Upper lobe of left lung (tissue), 6 donors: Measurements from ENCODE around the gene DMRT2. TPM values are rescaled to one million over a fixed set of nuclear protein-coding genes. Genes with fewer than 3 reads are reported as not detected.

ENCODE experiments used
- ATAC-seq, 2 donors: fragments of 200-7000 bp; cut with Tn5 transposase; one replicate each; pipeline ENCODE4 v1.9.1; 2022; ENCODE audit warnings: mild to moderate bottlenecking in 2 of 2, moderate library complexity in 2 of 2; ENCODE audit not compliant: low FRiP score in 2 of 2
- DNase-seq, 2 donors: peaks; one replicate each; pipeline ENCODE4 v3.0.0-alpha.2; 2019 to 2020
- H3K27ac ChIP-seq, 4 donors: fragments of 200-600 bp; sonication (generic); one replicate each; pipeline ENCODE4 v1.5.1; 2016 to 2019
- H3K27me3 ChIP-seq, 4 donors: fragments of 200-600 bp; sonication (generic); one replicate each; pipeline ENCODE4 v1.5.1; 2017 to 2019
- H3K36me3 ChIP-seq, 4 donors: fragments of 200-600 bp; sonication (generic); one replicate each; pipeline ENCODE4 v1.5.1; 2016 to 2019
- H3K4me1 ChIP-seq, 4 donors: fragments of 200-600 bp; sonication (generic); one replicate each; pipeline ENCODE4 v1.5.1; 2018 to 2019
- H3K4me3 ChIP-seq, 4 donors: fragments of 200-600 bp; sonication (generic); one replicate each; pipeline ENCODE4 v1.5.1; 2017 to 2019; ENCODE audit warnings: mild to moderate bottlenecking in 2 of 4, moderate library complexity in 1 of 4
- H3K9me3 ChIP-seq, 4 donors: fragments of 200-600 bp; sonication (generic); one replicate each; pipeline ENCODE4 v1.5.1; 2018 to 2019
- EP300 ChIP-seq, 4 donors: sonication (generic); formaldehyde crosslinking; IDR thresholded peaks; one replicate each; pipeline ENCODE4 v1.5.1; 2017; ENCODE audit warnings: antibody characterized with exemption in 4 of 4, control low read depth in 2 of 4
- POLR2A ChIP-seq, 4 donors: fragments of 450-650 bp; IDR thresholded peaks; one replicate each; pipeline ENCODE4 v1.5.1; 2016 to 2017; ENCODE audit warnings: antibody characterized with exemption in 4 of 4, mild to moderate bottlenecking in 2 of 4
- POLR2AphosphoS5 ChIP-seq, 2 donors: sonication (generic); formaldehyde crosslinking; IDR thresholded peaks; one replicate each; pipeline ENCODE4 v1.5.1; 2017; ENCODE audit warnings: antibody characterized with exemption in 2 of 2
- WGBS, 2 donors: methylation state at CpG; one replicate each; pipeline ENCODE4 v1.1.5; 2017 to 2018; 5-methylcytosine and 5-hydroxymethylcytosine counted together
- small RNA-seq, 4 donors: library from RNA; depleted of rRNA; stranded (forward); fragments of <200 nt; gene quantifications; one replicate each; pipeline ENCODE3, GENCODE V24; 2016
- total RNA-seq, 6 donors: library from RNA; depleted of rRNA in 4 of 6; stranded (reverse); fragments of >200 nt in 4 of 6; gene quantifications; one replicate each; pipeline versions ENCODE4 v1.1.0 to v1.2.1, GENCODE V29; 2016 to 2021
- TF ChIP-seq, protein P1 (sequence below), 6 experiments: fragments of 450-650 bp in 4 of 6; fragments of 200-600 bp in 2 of 6; sonication (generic) in 2 of 6; IDR thresholded peaks; one replicate each; pipeline ENCODE4 v1.5.1; 2016 to 2019; ENCODE audit warnings: antibody characterized with exemption in 6 of 6
- donor health status: DM: no; HTN: no; CAD: no; lungs with moderate emphysema.
- donor health status: DM: no; HTN: yes; CAD: no; lungs with severe emphysema.

DMRT2 gene
- total RNA-seq, 6 donors from 2014 or later, result 0.43 to 0.84 (median 0.78) TPM; not detected in 2

DNA sequence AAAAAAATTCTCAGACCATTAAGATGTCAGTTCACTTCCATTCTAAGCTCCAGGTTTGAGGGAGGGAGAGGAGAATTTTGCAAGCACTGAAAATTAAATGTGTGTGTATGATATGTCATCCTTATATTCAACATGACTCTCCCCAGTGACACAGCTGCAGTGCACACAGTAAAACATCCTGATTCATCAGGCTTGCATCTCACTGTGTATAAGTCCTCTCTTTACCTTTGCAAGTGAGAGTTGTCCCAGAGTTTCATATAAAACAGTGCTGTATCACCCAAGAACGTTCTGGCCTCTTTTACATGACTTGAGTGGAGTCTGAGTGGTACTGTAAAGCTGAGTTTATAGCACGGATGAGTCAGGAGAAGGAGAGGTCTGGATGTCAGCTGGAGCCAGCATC lies 50.0 kb downstream of the DMRT2 start:
- TF ChIP-seq POLR2AphosphoS5 (IDR thresholded peaks at IDR 0.05), result no peak
- no peak for TF ChIP-seq POLR2A (IDR thresholded peaks at IDR 0.05)
- TF ChIP-seq EP300 (IDR thresholded peaks at IDR 0.05), result no peak
- TF ChIP-seq, protein P1, sequence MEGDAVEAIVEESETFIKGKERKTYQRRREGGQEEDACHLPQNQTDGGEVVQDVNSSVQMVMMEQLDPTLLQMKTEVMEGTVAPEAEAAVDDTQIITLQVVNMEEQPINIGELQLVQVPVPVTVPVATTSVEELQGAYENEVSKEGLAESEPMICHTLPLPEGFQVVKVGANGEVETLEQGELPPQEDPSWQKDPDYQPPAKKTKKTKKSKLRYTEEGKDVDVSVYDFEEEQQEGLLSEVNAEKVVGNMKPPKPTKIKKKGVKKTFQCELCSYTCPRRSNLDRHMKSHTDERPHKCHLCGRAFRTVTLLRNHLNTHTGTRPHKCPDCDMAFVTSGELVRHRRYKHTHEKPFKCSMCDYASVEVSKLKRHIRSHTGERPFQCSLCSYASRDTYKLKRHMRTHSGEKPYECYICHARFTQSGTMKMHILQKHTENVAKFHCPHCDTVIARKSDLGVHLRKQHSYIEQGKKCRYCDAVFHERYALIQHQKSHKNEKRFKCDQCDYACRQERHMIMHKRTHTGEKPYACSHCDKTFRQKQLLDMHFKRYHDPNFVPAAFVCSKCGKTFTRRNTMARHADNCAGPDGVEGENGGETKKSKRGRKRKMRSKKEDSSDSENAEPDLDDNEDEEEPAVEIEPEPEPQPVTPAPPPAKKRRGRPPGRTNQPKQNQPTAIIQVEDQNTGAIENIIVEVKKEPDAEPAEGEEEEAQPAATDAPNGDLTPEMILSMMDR (IDR thresholded peaks at IDR 0.05), result no peak
- H3K9me3 ChIP-seq, result no peaks in the 10 kb centered on the region
- no peak for DNase-seq
- WGBS, 2 donors, result 62 to 64% methylated on average over 2 of the region's 2 CpGs
- H3K27ac ChIP-seq, result no peak overlapping the region
- H3K36me3 ChIP-seq, result no peaks in the 10 kb centered on the region
- no peak overlapping the region for H3K4me3 ChIP-seq
- ATAC-seq, result no peak
- no peaks in the 10 kb centered on the region for H3K27me3 ChIP-seq
- H3K4me1 ChIP-seq, result no peaks in the 10 kb centered on the region

DNA sequence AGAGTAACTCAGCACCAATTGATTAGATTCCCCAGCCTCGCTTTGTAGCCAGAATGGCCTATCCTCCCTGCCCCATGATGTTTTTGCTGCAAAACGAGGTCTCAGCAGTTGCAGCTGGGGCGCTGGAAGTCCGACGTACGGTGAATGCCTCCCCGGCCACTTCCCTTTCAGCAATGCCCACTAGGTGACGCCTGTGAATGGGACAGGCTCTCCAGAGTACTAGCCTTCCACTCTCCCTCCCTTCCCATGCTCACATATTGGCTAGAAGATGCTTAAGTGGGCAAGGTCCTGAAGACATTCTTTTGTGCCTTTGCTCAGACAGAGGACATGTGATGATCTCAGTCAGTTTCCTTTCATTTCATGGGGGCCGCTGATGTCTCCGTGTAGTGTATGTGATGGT lies 50.8 kb downstream of the DMRT2 start:
- no peak overlapping the region for H3K27ac ChIP-seq
- WGBS, 2 donors, result 14 to 21% methylated on average over 10 of the region's 10 CpGs
- H3K9me3 ChIP-seq, result peaks cover 0 to 4% (median 0%) of the 10 kb centered on the region in 4 donors
- no peaks in the 10 kb centered on the region for H3K4me1 ChIP-seq
- ATAC-seq (peak in 1 of 2 donors; percentile 87), DNase-seq (peak in 1 of 2 donors; percentile 24)
- H3K27me3 ChIP-seq, result no peaks in the 10 kb centered on the region
- H3K4me3 ChIP-seq, result no peak overlapping the region
- TF ChIP-seq, protein P1 (IDR thresholded peaks at IDR 0.05), result peak in 5 of 6 experiments; percentile 27 to 53 (median 30)
- TF ChIP-seq POLR2A (IDR thresholded peaks at IDR 0.05) (no peak), EP300 (IDR thresholded peaks at IDR 0.05) (no peak), POLR2AphosphoS5 (IDR thresholded peaks at IDR 0.05) (no peak)
- no peaks in the 10 kb centered on the region for H3K36me3 ChIP-seq

DNA sequence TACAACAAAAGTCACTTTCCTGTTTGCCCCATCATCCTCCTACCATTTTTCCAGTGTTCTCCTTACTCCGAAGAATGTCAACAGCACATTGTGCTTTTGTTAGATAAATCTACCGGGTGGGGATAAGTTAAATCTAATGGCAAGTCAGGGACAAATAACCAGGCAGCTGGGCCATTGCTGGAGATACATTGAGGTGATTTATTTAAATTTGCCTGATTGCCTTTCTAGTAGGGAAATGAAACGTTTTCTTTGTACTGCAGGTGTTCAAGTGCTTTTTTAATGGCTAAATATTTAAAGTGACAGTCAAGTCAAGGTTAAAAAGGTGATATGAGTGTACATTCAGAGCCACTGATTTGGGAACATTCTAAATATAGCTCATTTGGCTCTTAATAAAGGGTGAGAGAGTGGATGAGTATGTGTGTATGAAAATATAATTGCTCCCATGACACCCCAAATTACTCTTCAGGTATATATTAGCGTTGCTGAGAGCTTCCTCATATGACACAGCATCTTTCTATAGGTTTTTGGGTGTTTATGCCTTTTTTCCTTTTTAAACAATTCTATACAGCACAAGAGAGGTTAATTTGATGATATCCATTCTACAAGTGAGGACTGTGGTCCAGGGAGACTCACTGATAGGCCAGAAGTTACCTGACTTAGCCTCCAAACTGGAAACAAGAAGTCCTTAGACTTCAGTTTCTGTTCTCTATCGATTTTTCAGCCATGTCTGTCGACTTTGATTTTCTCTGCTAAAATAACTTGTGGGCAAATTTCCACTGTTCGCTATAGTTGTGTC lies 51.9 kb downstream of the DMRT2 start:
- Histone ChIP-seq H3K9me3 (peaks cover 0 to 4% (median 0%) of the 10 kb centered on the region in 4 donors), H3K4me3 (no peak overlapping the region), H3K4me1 (no peaks in the 10 kb centered on the region), H3K36me3 (no peaks in the 10 kb centered on the region), H3K27ac (no peak overlapping the region), H3K27me3 (no peaks in the 10 kb centered on the region)
- TF ChIP-seq, protein P1 (IDR thresholded peaks at IDR 0.05), result no peak
- TF ChIP-seq EP300 (IDR thresholded peaks at IDR 0.05) (no peak), POLR2A (IDR thresholded peaks at IDR 0.05) (no peak), POLR2AphosphoS5 (IDR thresholded peaks at IDR 0.05) (no peak)
- DNase-seq (no peak), ATAC-seq (no peak)
- WGBS, 2 donors, result 63 to 67% methylated on average over 7 of the region's 7 CpGs

DNA sequence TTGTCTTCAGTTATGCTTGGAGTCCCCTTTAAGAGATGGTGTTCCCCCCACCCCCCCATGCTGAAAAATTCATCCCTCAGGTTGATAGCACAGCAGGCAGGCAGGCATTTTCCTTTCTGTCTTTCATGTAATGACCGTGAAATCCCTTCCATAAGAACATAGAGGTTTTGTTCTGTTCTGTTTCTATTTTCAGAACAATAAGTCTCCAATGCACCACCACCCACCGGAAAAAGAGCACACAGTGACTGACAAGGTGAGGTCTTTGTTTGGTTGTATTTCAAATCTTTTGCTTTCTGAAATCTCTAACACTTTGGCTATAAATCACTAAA lies 52.4 kb downstream of the DMRT2 start:
- H3K27ac ChIP-seq, result no peak overlapping the region
- no peaks in the 10 kb centered on the region for H3K27me3 ChIP-seq
- no peaks in the 10 kb centered on the region for H3K4me1 ChIP-seq
- no peak for DNase-seq
- no peak overlapping the region for H3K4me3 ChIP-seq
- no peak for ATAC-seq
- WGBS, 2 donors, result 43 to 78% methylated on average over 2 of the region's 2 CpGs
- H3K9me3 ChIP-seq, result peaks cover 0 to 4% (median 0%) of the 10 kb centered on the region in 4 donors
- H3K36me3 ChIP-seq, result no peaks in the 10 kb centered on the region
- TF ChIP-seq, protein P1 (IDR thresholded peaks at IDR 0.05), result no peak
- TF ChIP-seq POLR2A (IDR thresholded peaks at IDR 0.05) (no peak), POLR2AphosphoS5 (IDR thresholded peaks at IDR 0.05) (no peak), EP300 (IDR thresholded peaks at IDR 0.05) (no peak)

Small RNAs within 50 kb of the gene (small RNA-seq; reads per million reads assigned to genes)
- 0 reads per million in 4 donors for gene RNU6-1073P

Other genes with a start within 250 kb of the DMRT2 start
- gene DMRT1, start 208.7 kb upstream of the DMRT2 start, total RNA-seq, result not detected
- gene DMRT3, start 73.7 kb upstream of the DMRT2 start, total RNA-seq, result under 1 TPM in 1 of 6 donors, not detected in 5; 0.49 TPM